22Rv1 (cell line): ENCODE results near the gene DNAJC5.
"Not testable (repeated sequence)": the region's sequence is repeated elsewhere in the genome, so short reads cannot be mapped to it uniquely, and the experiment has no call there.

Source experiments
- CTCF ChIP-seq: fragments of 450-650 bp; IDR thresholded peaks from 2 replicates; pipeline ENCODE4 v1.5.1; 2017; ENCODE audit warnings: mild to moderate bottlenecking
- ZFX ChIP-seq: fragments of 450-650 bp; IDR thresholded peaks from 2 replicates; pipeline ENCODE4 v1.6.1; 2017; ENCODE audit warnings: antibody characterized with exemption, borderline replicate concordance

- TF ChIP-seq CTCF, ZFX: not testable (repeated sequence)
Observed at GRCh38 chr20:63976511-63976910, 81.6 kb downstream of the DNAJC5 start.
